GM13976 (cell line): Measurements from ENCODE around the gene ABHD11.
"Not testable (repeated sequence)": the region's sequence is repeated elsewhere in the genome, so short reads cannot be mapped to it uniquely, and the experiment has no call there.

ENCODE experiments used
- DNase-seq: peaks from one replicate; pipeline ENCODE4 v3.0.0; 2012; ENCODE audit warnings: low spot score
- CTCF ChIP-seq: IDR thresholded peaks from 2 replicates; pipeline ENCODE4 v1.5.1; 2012; ENCODE audit warnings: borderline replicate concordance, mild to moderate bottlenecking; ENCODE audit not compliant: insufficient read depth; ENCODE audit errors: extremely low read depth, missing control alignments, control extremely low read depth
- in situ Hi-C: fragments of 300-500 bp; cut with MboI; formaldehyde crosslinking; loops from one replicate; pipeline ENCODE4 v1.12.0; 2022; ENCODE audit warnings: low sequenced_read_pairs, mixed read lengths, inconsistent platforms; ENCODE audit not compliant: unreplicated experiment

Gene ABHD11

GRCh38 chr7:73738612-73739386 lies at the start of gene ABHD11:
Gene ABHD11 (minus strand): TSS chr7:73738802. CDS start chr7:73738770, 32 bp downstream.
- in situ Hi-C loops: no loop called here
- TF ChIP-seq CTCF: no peak

DNA sequence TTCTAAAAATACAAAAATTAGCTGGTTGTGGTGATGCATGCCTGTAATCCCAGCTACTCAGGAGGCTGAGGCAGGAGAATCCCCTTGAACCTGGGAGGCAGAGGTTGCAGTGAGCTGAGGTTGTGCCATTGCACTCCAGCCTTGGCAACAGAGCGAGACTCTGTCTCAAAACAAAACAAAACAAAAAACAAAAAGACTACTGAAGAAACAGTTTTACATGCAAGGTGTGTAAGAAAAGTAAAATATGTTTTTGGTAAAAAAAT lies 49.1 kb upstream of the ABHD11 start:
- in situ Hi-C loops: not testable (repeated sequence)

More at GRCh38 chr7:73738612-73739386, at the start of gene ABHD11:
- peak; percentile 100 for DNase-seq

GRCh38 chr7:73786588-73786987 lies 48.0 kb upstream of the ABHD11 start:
- no peak for DNase-seq
- TF ChIP-seq CTCF: no peak
- in situ Hi-C loops: no loop called here

More for the DNA sequence above, 49.1 kb upstream of the ABHD11 start:
- DNase-seq: not testable (repeated sequence)

DNA sequence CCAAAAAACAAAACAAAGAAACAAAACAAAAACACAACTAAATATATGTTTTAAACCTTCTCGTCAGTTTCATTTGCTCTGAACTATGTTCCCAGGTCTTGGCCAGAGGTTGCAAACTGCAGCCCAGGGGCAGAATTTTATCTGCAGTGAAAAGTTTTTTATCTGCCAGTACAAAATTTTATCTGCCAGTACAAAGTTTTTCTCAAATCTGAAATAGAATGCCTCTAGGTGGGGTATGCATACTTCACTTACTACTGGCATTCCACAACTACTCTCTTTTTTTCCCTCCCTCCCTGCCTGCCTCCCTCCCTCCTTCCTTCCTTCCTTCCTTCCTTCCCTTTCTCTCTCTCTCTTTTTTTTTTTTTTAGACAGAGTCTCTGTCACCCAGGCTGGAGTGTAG lies 40.9 kb upstream of the ABHD11 start:
- DNase-seq: no peak
- in situ Hi-C loops: no loop called here
- no peak for TF ChIP-seq CTCF

DNA sequence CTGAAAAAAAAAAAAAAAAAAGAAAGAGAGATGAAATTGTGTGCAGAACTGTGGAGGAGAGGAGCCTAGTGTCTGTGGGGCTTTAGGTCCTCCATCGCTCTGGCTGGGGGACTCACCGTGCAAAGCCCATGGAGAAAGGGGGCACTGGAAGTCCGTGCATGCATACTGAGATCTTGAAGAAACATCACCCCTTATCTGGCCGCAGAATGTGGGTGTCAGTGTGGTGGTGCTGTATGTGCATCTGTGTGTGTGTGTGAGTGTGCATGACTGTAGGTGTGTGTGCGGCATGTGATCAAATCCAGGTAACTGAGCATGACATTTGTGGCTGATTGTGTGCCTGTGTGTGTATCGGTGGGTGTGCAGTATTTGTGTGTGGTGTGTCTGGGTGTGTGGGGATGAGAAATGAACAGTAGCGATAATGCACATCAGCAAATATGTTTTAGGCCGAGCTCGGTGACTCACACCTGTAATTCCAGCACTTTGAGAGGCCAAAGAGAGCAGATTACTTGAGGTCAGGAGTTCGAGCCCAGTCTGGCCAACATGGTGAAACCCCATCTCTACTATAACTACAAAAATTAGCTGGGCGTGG lies 40.3 kb upstream of the ABHD11 start:
- TF ChIP-seq CTCF: no peak
- in situ Hi-C loops: no loop called here
- no peak for DNase-seq

GRCh38 chr7:73774923-73775322 lies 36.3 kb upstream of the ABHD11 start:
- TF ChIP-seq CTCF: no peak
- in situ Hi-C loops: no loop called here
- no peak for DNase-seq

DNA sequence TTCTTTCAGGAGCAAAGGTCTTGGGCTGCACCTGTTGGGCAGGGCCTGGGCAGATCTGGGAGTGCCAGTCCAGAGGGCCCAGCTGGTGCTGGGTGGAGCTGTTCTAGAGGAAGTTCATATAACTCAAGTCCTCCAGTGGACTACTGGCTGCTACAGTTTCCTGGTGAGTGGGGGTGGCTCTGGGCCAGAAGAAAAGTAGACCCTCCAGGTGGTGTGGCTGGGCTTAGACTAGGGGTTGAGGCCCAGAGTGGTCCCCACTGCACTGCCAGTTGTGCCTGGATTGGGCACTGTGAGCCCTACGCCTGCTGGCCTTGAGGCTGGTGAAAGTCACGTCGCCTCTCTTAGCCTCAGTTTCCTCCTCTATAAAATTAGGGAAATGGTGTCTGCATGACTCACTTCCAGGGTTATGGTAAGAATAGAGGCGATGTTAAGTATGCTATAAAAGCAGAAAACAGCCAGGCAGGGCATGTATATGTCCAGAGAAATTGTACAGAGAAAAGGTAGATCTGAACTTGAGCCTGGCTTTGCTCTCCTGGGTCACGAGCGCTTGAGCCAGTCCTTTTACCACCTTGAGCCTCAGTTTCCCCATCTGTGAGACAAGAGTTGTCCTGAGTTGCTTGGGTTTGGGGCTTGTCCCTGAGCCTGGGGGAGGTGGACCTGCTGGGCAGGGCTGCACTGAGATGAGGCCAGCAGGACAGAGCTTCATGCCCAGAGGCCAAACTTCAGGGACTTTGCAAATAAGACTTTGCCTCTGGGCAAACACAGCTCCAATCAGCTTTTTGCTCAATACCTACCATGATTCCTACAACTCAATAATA lies 35.3 kb upstream of the ABHD11 start:
- no peak for TF ChIP-seq CTCF
- in situ Hi-C loops: no loop called here
- DNase-seq: no peak
